Lower leg skin (tissue), 3 donors: ENCODE results near the gene RNF138.

Source experiments
- POLR2A ChIP-seq, 2 donors: fragments of 450-650 bp; IDR thresholded peaks; one replicate each; pipeline ENCODE4 v1.6.1; 2016 to 2017; ENCODE audit warnings: antibody characterized with exemption in 2 of 2, mild to moderate bottlenecking in 1 of 2, moderate library complexity in 1 of 2
- TF ChIP-seq, protein P1 (sequence below), 3 donors: fragments of 450-650 bp; IDR thresholded peaks; one replicate each; pipeline ENCODE4 v1.5.1; 2016; ENCODE audit warnings: antibody characterized with exemption in 3 of 3, mild to moderate bottlenecking in 3 of 3, moderate library complexity in 2 of 3

- TF ChIP-seq, protein P1, sequence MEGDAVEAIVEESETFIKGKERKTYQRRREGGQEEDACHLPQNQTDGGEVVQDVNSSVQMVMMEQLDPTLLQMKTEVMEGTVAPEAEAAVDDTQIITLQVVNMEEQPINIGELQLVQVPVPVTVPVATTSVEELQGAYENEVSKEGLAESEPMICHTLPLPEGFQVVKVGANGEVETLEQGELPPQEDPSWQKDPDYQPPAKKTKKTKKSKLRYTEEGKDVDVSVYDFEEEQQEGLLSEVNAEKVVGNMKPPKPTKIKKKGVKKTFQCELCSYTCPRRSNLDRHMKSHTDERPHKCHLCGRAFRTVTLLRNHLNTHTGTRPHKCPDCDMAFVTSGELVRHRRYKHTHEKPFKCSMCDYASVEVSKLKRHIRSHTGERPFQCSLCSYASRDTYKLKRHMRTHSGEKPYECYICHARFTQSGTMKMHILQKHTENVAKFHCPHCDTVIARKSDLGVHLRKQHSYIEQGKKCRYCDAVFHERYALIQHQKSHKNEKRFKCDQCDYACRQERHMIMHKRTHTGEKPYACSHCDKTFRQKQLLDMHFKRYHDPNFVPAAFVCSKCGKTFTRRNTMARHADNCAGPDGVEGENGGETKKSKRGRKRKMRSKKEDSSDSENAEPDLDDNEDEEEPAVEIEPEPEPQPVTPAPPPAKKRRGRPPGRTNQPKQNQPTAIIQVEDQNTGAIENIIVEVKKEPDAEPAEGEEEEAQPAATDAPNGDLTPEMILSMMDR (IDR thresholded peaks at IDR 0.05) = no peak
- no peak for TF ChIP-seq POLR2A (IDR thresholded peaks at IDR 0.05)
Observed at GRCh38 chr18:32056613-32057358, 34.9 kb upstream of the RNF138 start.
